ENCODE measurements around the gene DLG2. TPM values are rescaled to one million over a fixed set of nuclear protein-coding genes. Genes with fewer than 3 reads are reported as not detected.

The DLG2 gene
- total and polyA plus RNA-seq, 2 donors (not counting 3 experiments of a cell fraction or from before 2014, with no cell fraction given), result 0.15 to 1.1 TPM

DNA sequence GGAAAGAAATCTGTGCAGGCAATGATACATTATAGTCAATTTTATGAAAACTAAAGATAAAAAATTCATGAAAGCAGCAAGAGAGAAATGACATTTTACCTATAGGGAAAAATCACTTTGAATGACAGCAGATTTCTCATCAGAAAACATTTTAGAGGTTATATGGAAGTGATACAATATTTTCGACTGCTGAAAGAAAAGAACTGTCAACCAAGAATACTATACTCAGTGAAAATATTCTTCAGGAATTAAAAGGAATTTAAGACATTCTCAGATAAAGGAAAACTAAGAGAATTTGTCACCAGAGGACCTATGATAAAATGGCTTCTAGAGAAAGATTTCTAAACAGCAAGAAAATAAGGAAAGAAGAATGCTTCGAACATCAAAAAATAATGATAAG, 820.8 kb downstream of the DLG2 start:
- ChIA-PET CTCF (no interaction called here), POLR2A (no interaction called here)
- Histone ChIP-seq H3K9me3 (replicated peaks; ENCODE audit: control insufficient read depth, insufficient read depth, low read length) (peaks cover 2% of the 10 kb centered on the region), H3K79me2 (ENCODE audit: control insufficient read depth, insufficient read depth, low read length) (no peaks in the 10 kb centered on the region), H3K27me3 (ENCODE audit: control insufficient read depth in 2 of 2, insufficient read depth in 2 of 2, low read length in 2 of 2) (no peaks in the 10 kb centered on the region), H4K20me1 (replicated peaks; ENCODE audit: control insufficient read depth, extremely low read depth, insufficient read depth, low read length) (no peaks in the 10 kb centered on the region), H2AFZ (ENCODE audit: low read depth, low read length) (no peak overlapping the region), H3K36me3 (ENCODE audit: control insufficient read depth in 2 of 2, extremely low read depth in 1 of 2, insufficient read depth in 2 of 2, low read length in 2 of 2) (no peaks in the 10 kb centered on the region), H3K4me3 (replicated peaks in 1 of 3; ENCODE audit: insufficient read depth in 1 of 3, low read depth in 1 of 3, low read length in 3 of 3) (no peak overlapping the region), H3K9me1 (replicated peaks; ENCODE audit: control insufficient read depth, extremely low read depth, insufficient read depth, low read length) (no peaks in the 10 kb centered on the region), H3K4me1 (ENCODE audit: control insufficient read depth, extremely low read depth, insufficient read depth, low read length) (no peaks in the 10 kb centered on the region), H3K27ac (ENCODE audit: insufficient read depth, low read depth, low read length) (no peak overlapping the region), H3K9ac (replicated peaks; ENCODE audit: extremely low read depth, insufficient read depth, low read length) (no peak overlapping the region), H3K4me2 (ENCODE audit: insufficient read depth, low read length) (no peak overlapping the region)
- BruUV-seq (replicated peaks), result no TSS peak
- no peak for FAIRE-seq
- TF ChIP-seq POLR2A (IDR thresholded peaks at IDR 0.05; ENCODE audit: low read depth, low read length), result no peak
- TF ChIP-seq POLR2AphosphoS5 (IDR thresholded peaks at IDR 0.05; ENCODE audit: insufficient read depth, low read depth, low read length), result no peak
- TF ChIP-seq MAX (IDR thresholded peaks at IDR 0.05; ENCODE audit: insufficient read depth, insufficient read length), result no peak
- TF ChIP-seq GATA2 (IDR thresholded peaks at IDR 0.05; ENCODE audit: insufficient read depth, insufficient read length, low read depth, low read length), result no peak
- TF ChIP-seq MYC (IDR thresholded peaks at IDR 0.05; ENCODE audit: low read depth, low read length), result no peak
- TF ChIP-seq, protein P1, sequence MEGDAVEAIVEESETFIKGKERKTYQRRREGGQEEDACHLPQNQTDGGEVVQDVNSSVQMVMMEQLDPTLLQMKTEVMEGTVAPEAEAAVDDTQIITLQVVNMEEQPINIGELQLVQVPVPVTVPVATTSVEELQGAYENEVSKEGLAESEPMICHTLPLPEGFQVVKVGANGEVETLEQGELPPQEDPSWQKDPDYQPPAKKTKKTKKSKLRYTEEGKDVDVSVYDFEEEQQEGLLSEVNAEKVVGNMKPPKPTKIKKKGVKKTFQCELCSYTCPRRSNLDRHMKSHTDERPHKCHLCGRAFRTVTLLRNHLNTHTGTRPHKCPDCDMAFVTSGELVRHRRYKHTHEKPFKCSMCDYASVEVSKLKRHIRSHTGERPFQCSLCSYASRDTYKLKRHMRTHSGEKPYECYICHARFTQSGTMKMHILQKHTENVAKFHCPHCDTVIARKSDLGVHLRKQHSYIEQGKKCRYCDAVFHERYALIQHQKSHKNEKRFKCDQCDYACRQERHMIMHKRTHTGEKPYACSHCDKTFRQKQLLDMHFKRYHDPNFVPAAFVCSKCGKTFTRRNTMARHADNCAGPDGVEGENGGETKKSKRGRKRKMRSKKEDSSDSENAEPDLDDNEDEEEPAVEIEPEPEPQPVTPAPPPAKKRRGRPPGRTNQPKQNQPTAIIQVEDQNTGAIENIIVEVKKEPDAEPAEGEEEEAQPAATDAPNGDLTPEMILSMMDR (IDR thresholded peaks at IDR 0.05; ENCODE audit: extremely low read depth in 1 of 2, insufficient read depth in 1 of 2, low read depth in 1 of 2, low read length in 2 of 2), result no peak
- no peak for TF ChIP-seq EZH2 (IDR thresholded peaks at IDR 0.05; ENCODE audit: borderline replicate concordance, low read depth, low read length, severe bottlenecking)
- TF ChIP-seq FOS (IDR thresholded peaks at IDR 0.05; ENCODE audit: borderline replicate concordance, insufficient read depth, low read length), result no peak
- no peak for TF ChIP-seq JUN (IDR thresholded peaks at IDR 0.05; ENCODE audit: borderline replicate concordance, insufficient read depth, insufficient read length, low read depth)
- intact Hi-C loops (cut with micrococcal nuclease) (no loop called here), dilution Hi-C loops (cut with MboI; ENCODE audit: extremely low pct_ligation_motif_present, low sequenced_read_pairs) (no loop called here)
- no peak for DNase-seq (ENCODE audit: low read depth, low spot score)
